ENCODE results near the gene EPRS1.
A peak's percentile ranks its signal among the peaks of the same experiment; 100 is the strongest.
"Not testable (repeated sequence)": the region's sequence is repeated elsewhere in the genome, so short reads cannot be mapped to it uniquely, and the experiment has no call there.

Gene EPRS1

GRCh38 chr1:220046052-220046930 is at the start of gene EPRS1:
EPRS1 (minus strand) TSS chr1:220046505; CDS start chr1:220046388, 117 bp downstream.
- peak; percentile 92 for DNase-seq

GRCh38 chr1:220094016-220094911 is 48.0 kb upstream of the EPRS1 start, which contains the start of gene IARS2:
IARS2 (plus strand) TSS chr1:220094132; CDS start chr1:220094217, 85 bp downstream.
- peak; percentile 80 for DNase-seq

- no peak for DNase-seq
Observed at GRCh38 chr1:220093361-220094015, 47.2 kb upstream of the EPRS1 start.

- no peak for DNase-seq
Observed at GRCh38 chr1:220092694-220093093, 46.4 kb upstream of the EPRS1 start.

GRCh38 chr1:220089650-220090556 is 43.6 kb upstream of the EPRS1 start, which contains the start of gene BPNT1:
BPNT1 (minus strand) TSS chr1:220089788; CDS start chr1:220079846, 9,942 bp downstream.
- peak; percentile 85 for DNase-seq

- DNase-seq: not testable (repeated sequence)
Observed at GRCh38 chr1:220086261-220086686, 40.0 kb upstream of the EPRS1 start.

GRCh38 chr1:220084460-220084859 is 38.2 kb upstream of the EPRS1 start:
- DNase-seq: no peak

GRCh38 chr1:220077887-220078286 is 31.6 kb upstream of the EPRS1 start:
- no peak for DNase-seq

- no peak for DNase-seq
Observed at GRCh38 chr1:220076861-220077762, 30.8 kb upstream of the EPRS1 start.

GRCh38 chr1:220067269-220068204 is 21.2 kb upstream of the EPRS1 start:
- no peak for DNase-seq

GRCh38 chr1:220062629-220063028 is 16.3 kb upstream of the EPRS1 start:
- DNase-seq: no peak

- DNase-seq: no peak
Observed at GRCh38 chr1:220060876-220061275, 14.6 kb upstream of the EPRS1 start.

- no peak for DNase-seq
Observed at GRCh38 chr1:220056374-220056773, 10.1 kb upstream of the EPRS1 start.

GRCh38 chr1:220045356-220046051 is 801 bp downstream of the EPRS1 start:
- DNase-seq: no peak

- no peak for DNase-seq
Observed at GRCh38 chr1:220044678-220045355, 1.5 kb downstream of the EPRS1 start.

GRCh38 chr1:220043646-220044045 is 2.7 kb downstream of the EPRS1 start:
- DNase-seq: no peak

GRCh38 chr1:220040028-220040596 is 6.2 kb downstream of the EPRS1 start:
- no peak for DNase-seq

- no peak for DNase-seq
Observed at GRCh38 chr1:220038640-220039039, 7.7 kb downstream of the EPRS1 start.
